Measurements from ENCODE around the gene MYT1.

The MYT1 gene

DNA sequence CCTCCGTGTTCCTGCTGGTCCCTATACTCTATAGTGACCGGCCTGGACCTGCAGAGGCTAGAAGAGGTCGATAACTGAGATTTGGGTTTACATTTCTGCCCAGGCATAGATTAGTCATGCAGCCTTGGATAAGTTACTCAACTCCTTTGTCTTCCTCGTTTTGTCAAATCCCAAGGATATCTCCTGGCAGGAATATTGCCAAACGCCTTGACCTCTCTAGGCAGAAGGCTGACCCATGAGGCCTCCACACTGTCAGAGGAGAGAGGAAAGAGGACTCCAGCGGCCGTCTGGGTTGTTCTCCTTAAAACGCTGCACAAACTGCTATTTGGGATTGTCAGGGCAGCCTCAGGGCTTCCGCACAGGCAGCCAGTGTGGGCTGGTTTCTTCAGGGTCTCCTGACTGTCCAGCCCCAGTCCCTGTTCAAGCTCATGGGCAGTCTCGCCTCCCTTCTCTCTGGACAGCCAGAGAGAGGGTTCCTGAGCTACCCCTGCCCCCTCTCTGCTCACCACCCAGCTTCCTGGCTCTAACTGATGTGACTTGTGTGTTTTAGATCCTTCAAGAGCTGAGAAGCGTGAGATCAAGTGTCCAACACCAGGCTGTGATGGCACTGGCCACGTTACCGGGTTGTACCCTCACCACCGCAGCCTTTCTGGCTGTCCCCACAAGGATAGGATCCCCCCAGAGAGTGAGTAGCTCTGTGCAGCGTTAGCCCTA, 46.6 kb downstream of the MYT1 start:
- no peak overlapping the region for H3K27ac ChIP-seq (ENCODE audit: low read length)
- H3F3A ChIP-seq (ENCODE audit: insufficient read depth, low read length), result no peaks in the 10 kb centered on the region
- H3K4me1 ChIP-seq (ENCODE audit: low read length), result no peaks in the 10 kb centered on the region
- no peaks in the 10 kb centered on the region for H4K20me1 ChIP-seq (ENCODE audit: insufficient read depth, low read length)
- no peak overlapping the region for H2AFZ ChIP-seq (ENCODE audit: low read length)
- no peaks in the 10 kb centered on the region for H3K79me2 ChIP-seq (ENCODE audit: low read length)
- H3K9me3 ChIP-seq (replicated peaks; ENCODE audit: insufficient read depth, low read length), result no peaks in the 10 kb centered on the region
- no peak overlapping the region for H3K4me3 ChIP-seq (ENCODE audit: low read length)
- no peaks in the 10 kb centered on the region for H3K9me2 ChIP-seq (replicated peaks; ENCODE audit: insufficient read depth, low read length)
- no peak for DNase-seq
- H3K9ac ChIP-seq (ENCODE audit: low read length), result no peak overlapping the region
- no peak overlapping the region for H3K4me2 ChIP-seq (ENCODE audit: low read depth, low read length)
- H3K36me3 ChIP-seq (replicated peaks; ENCODE audit: insufficient read depth, low read length), result no peaks in the 10 kb centered on the region
- peaks cover 97% of the 10 kb centered on the region for H3K27me3 ChIP-seq (replicated peaks; ENCODE audit: insufficient read depth, low read length)
- TF ChIP-seq EZH2 (optimal IDR thresholded peaks at IDR 0.05; ENCODE audit: low read depth, low read length) (no peak), EZH2phosphoT487 (IDR thresholded peaks at IDR 0.05; ENCODE audit: low read length) (no peak)
- TF ChIP-seq, protein P1, sequence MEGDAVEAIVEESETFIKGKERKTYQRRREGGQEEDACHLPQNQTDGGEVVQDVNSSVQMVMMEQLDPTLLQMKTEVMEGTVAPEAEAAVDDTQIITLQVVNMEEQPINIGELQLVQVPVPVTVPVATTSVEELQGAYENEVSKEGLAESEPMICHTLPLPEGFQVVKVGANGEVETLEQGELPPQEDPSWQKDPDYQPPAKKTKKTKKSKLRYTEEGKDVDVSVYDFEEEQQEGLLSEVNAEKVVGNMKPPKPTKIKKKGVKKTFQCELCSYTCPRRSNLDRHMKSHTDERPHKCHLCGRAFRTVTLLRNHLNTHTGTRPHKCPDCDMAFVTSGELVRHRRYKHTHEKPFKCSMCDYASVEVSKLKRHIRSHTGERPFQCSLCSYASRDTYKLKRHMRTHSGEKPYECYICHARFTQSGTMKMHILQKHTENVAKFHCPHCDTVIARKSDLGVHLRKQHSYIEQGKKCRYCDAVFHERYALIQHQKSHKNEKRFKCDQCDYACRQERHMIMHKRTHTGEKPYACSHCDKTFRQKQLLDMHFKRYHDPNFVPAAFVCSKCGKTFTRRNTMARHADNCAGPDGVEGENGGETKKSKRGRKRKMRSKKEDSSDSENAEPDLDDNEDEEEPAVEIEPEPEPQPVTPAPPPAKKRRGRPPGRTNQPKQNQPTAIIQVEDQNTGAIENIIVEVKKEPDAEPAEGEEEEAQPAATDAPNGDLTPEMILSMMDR (IDR thresholded peaks at IDR 0.05; ENCODE audit: low read length), result no peak

DNA sequence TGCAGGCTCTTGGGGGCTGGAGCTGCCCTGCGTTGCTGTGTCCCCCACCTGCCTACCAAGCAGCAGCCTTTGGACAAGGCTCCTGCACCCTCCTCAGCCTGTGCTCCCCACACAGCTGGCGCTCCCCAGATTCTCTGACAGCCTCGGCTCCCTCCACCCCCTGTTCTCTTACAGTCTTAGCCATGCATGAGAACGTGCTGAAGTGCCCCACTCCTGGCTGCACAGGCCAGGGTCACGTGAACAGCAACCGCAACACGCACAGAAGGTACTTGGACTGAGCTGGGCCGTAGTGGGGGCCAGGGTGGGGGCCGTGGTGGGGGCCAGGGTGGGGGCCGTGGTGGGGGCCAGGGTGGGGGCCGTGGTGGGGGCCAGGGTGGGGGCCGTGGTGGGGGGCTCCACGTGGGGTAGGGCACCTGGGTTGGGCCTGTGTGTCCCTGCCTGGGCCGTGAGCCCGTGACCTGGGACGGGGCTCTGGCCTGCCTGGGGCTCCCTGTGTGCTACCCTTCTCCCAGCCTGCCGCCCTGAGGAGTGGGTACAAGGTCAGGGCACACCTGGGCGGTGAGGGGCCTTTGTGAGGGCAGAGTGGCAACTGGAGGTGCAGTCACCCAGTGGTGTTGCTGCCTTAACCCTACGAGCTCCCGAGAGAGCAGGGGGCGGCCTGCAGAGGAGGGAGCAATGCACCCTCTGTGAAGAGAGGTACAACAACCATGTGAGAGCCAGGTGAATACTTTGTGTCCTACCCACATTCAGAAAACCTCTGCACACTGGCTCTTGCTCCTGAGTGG, 47.8 kb downstream of the MYT1 start:
- no peak overlapping the region for H3K27ac ChIP-seq (ENCODE audit: low read length)
- no peaks in the 10 kb centered on the region for H3K9me2 ChIP-seq (replicated peaks; ENCODE audit: insufficient read depth, low read length)
- H3K36me3 ChIP-seq (replicated peaks; ENCODE audit: insufficient read depth, low read length), result no peaks in the 10 kb centered on the region
- no peak overlapping the region for H3K4me2 ChIP-seq (ENCODE audit: low read depth, low read length)
- no peak overlapping the region for H2AFZ ChIP-seq (ENCODE audit: low read length)
- no peaks in the 10 kb centered on the region for H3F3A ChIP-seq (ENCODE audit: insufficient read depth, low read length)
- H3K4me1 ChIP-seq (ENCODE audit: low read length), result no peaks in the 10 kb centered on the region
- DNase-seq, result no peak
- H3K27me3 ChIP-seq (replicated peaks; ENCODE audit: insufficient read depth, low read length), result peaks cover 97% of the 10 kb centered on the region
- no peaks in the 10 kb centered on the region for H3K9me3 ChIP-seq (replicated peaks; ENCODE audit: insufficient read depth, low read length)
- H3K4me3 ChIP-seq (ENCODE audit: low read length), result no peak overlapping the region
- H3K9ac ChIP-seq (ENCODE audit: low read length), result no peak overlapping the region
- no peaks in the 10 kb centered on the region for H4K20me1 ChIP-seq (ENCODE audit: insufficient read depth, low read length)
- H3K79me2 ChIP-seq (ENCODE audit: low read length), result no peaks in the 10 kb centered on the region
- TF ChIP-seq EZH2phosphoT487 (IDR thresholded peaks at IDR 0.05; ENCODE audit: low read length) (no peak), EZH2 (optimal IDR thresholded peaks at IDR 0.05; ENCODE audit: low read depth, low read length) (no peak)
- TF ChIP-seq, protein P1 (IDR thresholded peaks at IDR 0.05; ENCODE audit: low read length), result no peak

DNA sequence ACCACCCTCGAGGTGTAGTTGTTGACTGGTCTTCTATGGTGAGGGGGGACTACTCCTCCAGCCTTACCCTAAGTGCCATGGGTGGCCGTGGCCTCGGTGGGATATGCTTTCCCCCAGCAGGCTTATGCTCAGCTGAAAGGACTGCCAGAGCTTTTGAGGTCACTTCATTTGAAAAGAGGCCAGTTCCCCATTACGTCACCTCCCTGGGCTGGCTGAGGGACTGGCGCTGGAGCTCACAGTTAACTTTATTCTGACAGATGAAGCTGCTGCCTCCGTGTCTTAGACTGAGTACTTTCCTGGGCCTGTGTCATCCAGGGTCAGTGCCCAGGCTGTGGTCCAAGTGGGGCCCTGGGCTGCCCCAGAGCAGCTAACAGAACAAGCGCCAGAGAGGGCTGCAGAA, 48.5 kb downstream of the MYT1 start:
- no peaks in the 10 kb centered on the region for H3K36me3 ChIP-seq (replicated peaks; ENCODE audit: insufficient read depth, low read length)
- no peak overlapping the region for H3K4me3 ChIP-seq (ENCODE audit: low read length)
- no peaks in the 10 kb centered on the region for H3K4me1 ChIP-seq (ENCODE audit: low read length)
- H3K79me2 ChIP-seq (ENCODE audit: low read length), result no peaks in the 10 kb centered on the region
- DNase-seq, result no peak
- no peak overlapping the region for H3K4me2 ChIP-seq (ENCODE audit: low read depth, low read length)
- H3K9me2 ChIP-seq (replicated peaks; ENCODE audit: insufficient read depth, low read length), result no peaks in the 10 kb centered on the region
- no peak overlapping the region for H3K9ac ChIP-seq (ENCODE audit: low read length)
- H3K9me3 ChIP-seq (replicated peaks; ENCODE audit: insufficient read depth, low read length), result no peaks in the 10 kb centered on the region
- no peak overlapping the region for H3K27ac ChIP-seq (ENCODE audit: low read length)
- H3F3A ChIP-seq (ENCODE audit: insufficient read depth, low read length), result no peaks in the 10 kb centered on the region
- no peak overlapping the region for H2AFZ ChIP-seq (ENCODE audit: low read length)
- no peaks in the 10 kb centered on the region for H4K20me1 ChIP-seq (ENCODE audit: insufficient read depth, low read length)
- H3K27me3 ChIP-seq (replicated peaks; ENCODE audit: insufficient read depth, low read length), result peaks cover 97% of the 10 kb centered on the region
- TF ChIP-seq, protein P1 (IDR thresholded peaks at IDR 0.05; ENCODE audit: low read length), result no peak
- TF ChIP-seq EZH2 (optimal IDR thresholded peaks at IDR 0.05; ENCODE audit: low read depth, low read length) (no peak), EZH2phosphoT487 (IDR thresholded peaks at IDR 0.05; ENCODE audit: low read length) (no peak)
